ENCODE measurements around the gene LAMTOR1.

Gene LAMTOR1

DNA sequence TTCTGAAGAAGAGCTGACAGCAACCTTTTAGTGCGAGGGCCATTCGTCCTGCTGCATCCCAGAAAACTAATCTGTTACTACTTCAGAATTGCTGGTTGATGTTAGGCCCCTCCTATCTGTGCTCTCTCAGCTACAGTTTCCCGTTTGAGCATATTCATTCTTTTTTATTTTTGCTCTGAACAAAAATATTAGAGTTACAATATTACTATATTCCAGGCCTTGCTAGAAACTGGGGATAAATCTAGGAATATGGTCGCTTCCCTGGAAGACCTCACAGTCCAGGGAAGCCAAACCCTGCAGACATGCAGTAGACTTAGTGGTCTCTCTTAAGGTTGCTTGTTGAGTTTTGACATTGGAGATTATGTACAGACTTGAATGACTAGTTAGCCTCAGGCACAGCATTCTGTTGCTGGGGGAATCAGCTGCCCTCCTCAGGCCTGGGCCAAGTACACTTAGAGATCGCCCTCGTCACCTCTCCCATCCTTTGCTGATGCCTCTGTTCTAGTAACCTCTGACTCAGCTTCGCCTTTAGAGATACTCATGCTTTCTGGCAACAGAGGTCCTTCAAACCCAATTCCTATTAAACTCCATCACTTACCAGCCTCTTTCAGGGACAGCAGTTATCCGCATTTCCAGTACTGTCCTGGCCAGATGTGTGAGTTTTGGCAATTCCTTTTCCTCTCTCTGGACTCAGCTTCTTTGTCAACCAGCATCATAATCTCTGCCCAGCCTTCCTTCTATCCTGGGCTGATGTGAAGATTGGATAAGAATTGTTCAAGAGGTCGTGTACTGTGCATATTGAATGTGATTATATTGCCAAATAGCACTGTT lies 10.1 kb upstream of the LAMTOR1 start:
- Histone ChIP-seq H2AK5ac (ENCODE audit: low read length) (peak overlapping the region; percentile 7), H3K4ac (ENCODE audit: low read depth, low read length) (peak overlapping the region; percentile 39), H2BK5ac (ENCODE audit: low read depth, low read length, poor library complexity) (peak overlapping the region; percentile 1), H3K18ac (ENCODE audit: low read length) (no peak overlapping the region), H3K79me1 (ENCODE audit: low read length) (peaks cover 8% of the 10 kb centered on the region), H4K8ac (ENCODE audit: low read depth, low read length) (peak overlapping the region; percentile 80), H3K14ac (ENCODE audit: low read length) (peak overlapping the region; percentile 27), H3K9ac (ENCODE audit: low read length) (peak overlapping the region; percentile 76), H3K9me3 (ENCODE audit: insufficient read depth, low read depth, low read length) (no peaks in the 10 kb centered on the region), H4K91ac (ENCODE audit: low read depth, low read length) (peak overlapping the region; percentile 60), H3K36me3 (ENCODE audit: control insufficient read depth in 1 of 2, insufficient read depth in 2 of 2, low read length in 2 of 2) (peaks cover 6 to 17% of the 10 kb centered on the region in 2 experiments), H2AFZ (ENCODE audit: insufficient read depth, low read length, poor library complexity) (no peak overlapping the region), H3K4me2 (ENCODE audit: low read length) (peak overlapping the region; percentile 81), H2BK120ac (ENCODE audit: insufficient read depth, low read length, poor library complexity) (peak overlapping the region; percentile 26), H3K4me3 (ENCODE audit: low read depth, low read length) (peak overlapping the region; percentile 26), H3K27ac (ENCODE audit: low read depth, low read length) (peak overlapping the region; percentile 80), H4K12ac (ENCODE audit: low read depth, low read length) (peak overlapping the region; percentile 10), H3K23ac (ENCODE audit: low read length) (no peak overlapping the region), H3K4me1 (ENCODE audit: control insufficient read depth in 1 of 2, insufficient read depth in 2 of 2, low read length in 2 of 2) (peaks cover 4 to 9% of the 10 kb centered on the region in 2 experiments), H3K79me2 (ENCODE audit: control insufficient read depth, insufficient read depth, low read length, poor library complexity) (peaks cover 3% of the 10 kb centered on the region), H2BK12ac (ENCODE audit: low read length) (peak overlapping the region; percentile 12), H3K27me3 (ENCODE audit: insufficient read depth, low read length) (no peaks in the 10 kb centered on the region)
- peak; percentile 78 to 84 for DNase-seq
- WGBS (ENCODE audit: extremely low coverage, insufficient coverage, insufficient read length), result no CpG with 5 or more reads among the region's 9 CpGs

DNA sequence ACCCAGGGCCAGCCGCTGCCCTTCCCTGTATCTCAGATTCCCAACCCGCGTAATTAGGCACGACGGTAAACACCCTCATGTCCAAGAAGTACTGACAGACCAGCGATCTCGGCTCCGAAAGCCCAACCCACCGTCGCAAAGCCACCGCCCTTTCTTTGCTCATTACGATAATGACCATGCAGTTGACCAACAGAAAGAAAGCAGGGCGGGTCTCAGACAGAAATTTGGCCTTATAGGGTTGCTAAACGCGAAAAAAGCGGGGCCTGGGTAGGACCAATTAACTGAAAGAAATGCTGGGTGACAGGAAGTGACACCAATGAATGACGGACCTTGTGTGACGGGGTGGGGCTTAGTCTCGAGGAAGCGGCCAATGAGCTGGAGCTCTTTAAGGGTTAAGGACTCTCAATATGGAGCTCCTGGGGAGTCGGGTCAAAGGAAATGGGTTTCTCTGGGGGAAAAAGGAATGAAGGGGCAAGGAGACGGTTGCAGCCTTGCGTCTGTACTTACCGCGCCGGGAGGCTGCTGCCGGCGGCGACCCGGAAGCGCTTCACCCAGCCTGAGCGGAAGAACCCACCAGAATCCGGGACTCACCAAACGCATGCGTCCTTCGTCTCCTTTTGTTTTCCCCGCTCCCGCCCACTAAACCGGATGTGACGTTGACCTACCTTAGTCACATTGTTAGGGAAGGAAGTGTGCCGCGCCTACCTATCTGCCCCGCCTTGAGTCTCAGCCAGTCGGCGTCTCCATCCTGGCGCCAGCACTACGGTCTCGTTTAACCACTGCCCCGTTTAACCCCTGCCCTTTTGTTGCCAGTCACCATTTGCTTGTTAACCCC lies 9.3 kb upstream of the LAMTOR1 start, which contains the start of gene ANAPC15:
Gene ANAPC15 (minus strand): TSS at position 553 of the 835 bp plus-strand sequence. CDS start 1,419 bp downstream, outside the sequence.
- Histone ChIP-seq H3K23ac (ENCODE audit: low read length) (no peak within 1 kb of the TSS), H3K79me1 (ENCODE audit: low read length) (peaks cover 8% of the 10 kb centered on the region), H4K8ac (ENCODE audit: low read depth, low read length) (peak within 1 kb of the TSS; percentile 90), H3K18ac (ENCODE audit: low read length) (peak within 1 kb of the TSS; percentile 31), H3K79me2 (ENCODE audit: control insufficient read depth, insufficient read depth, low read length, poor library complexity) (peaks cover 3% of the 10 kb centered on the region), H3K9ac (ENCODE audit: low read length) (peak within 1 kb of the TSS; percentile 99), H3K36me3 (ENCODE audit: control insufficient read depth in 1 of 2, insufficient read depth in 2 of 2, low read length in 2 of 2) (peaks cover 9 to 19% of the 10 kb centered on the region in 2 experiments), H2BK5ac (ENCODE audit: low read depth, low read length, poor library complexity) (peak within 1 kb of the TSS; percentile 93), H4K12ac (ENCODE audit: low read depth, low read length) (peak within 1 kb of the TSS; percentile 69), H2AFZ (ENCODE audit: insufficient read depth, low read length, poor library complexity) (peak within 1 kb of the TSS; percentile 62), H2BK12ac (ENCODE audit: low read length) (peak within 1 kb of the TSS; percentile 12), H3K27me3 (ENCODE audit: insufficient read depth, low read length) (no peaks in the 10 kb centered on the region), H2AK5ac (ENCODE audit: low read length) (peak within 1 kb of the TSS; percentile 56), H3K4me1 (ENCODE audit: control insufficient read depth in 1 of 2, insufficient read depth in 2 of 2, low read length in 2 of 2) (peaks cover 4 to 9% of the 10 kb centered on the region in 2 experiments), H3K4ac (ENCODE audit: low read depth, low read length) (peak within 1 kb of the TSS; percentile 73), H3K14ac (ENCODE audit: low read length) (peak within 1 kb of the TSS; percentile 73), H3K4me2 (ENCODE audit: low read length) (peak within 1 kb of the TSS; percentile 88), H3K4me3 (ENCODE audit: low read depth, low read length) (peak within 1 kb of the TSS; percentile 82), H3K9me3 (ENCODE audit: insufficient read depth, low read depth, low read length) (no peaks in the 10 kb centered on the region), H2BK120ac (ENCODE audit: insufficient read depth, low read length, poor library complexity) (peak within 1 kb of the TSS; percentile 83), H4K91ac (ENCODE audit: low read depth, low read length) (peak within 1 kb of the TSS; percentile 89), H3K27ac (ENCODE audit: low read depth, low read length) (peak within 1 kb of the TSS; percentile 88)
- no CpG with 5 or more reads among the region's 49 CpGs for WGBS (ENCODE audit: extremely low coverage, insufficient coverage, insufficient read length)
- DNase-seq, result peak; percentile 100

GRCh38 chr11:72111300-72112142 lies 8.4 kb upstream of the LAMTOR1 start:
- peak overlapping the region; percentile 80 for H3K9ac ChIP-seq (ENCODE audit: low read length)
- peaks cover 8% of the 10 kb centered on the region for H3K79me1 ChIP-seq (ENCODE audit: low read length)
- H2AK5ac ChIP-seq (ENCODE audit: low read length), result peak overlapping the region; percentile 56
- peak overlapping the region; percentile 88 for H3K4me2 ChIP-seq (ENCODE audit: low read length)
- no peak for DNase-seq
- H3K27me3 ChIP-seq (ENCODE audit: insufficient read depth, low read length), result no peaks in the 10 kb centered on the region
- peak overlapping the region; percentile 65 for H3K4me3 ChIP-seq (ENCODE audit: low read depth, low read length)
- H3K4ac ChIP-seq (ENCODE audit: low read depth, low read length), result peak overlapping the region; percentile 73
- no peaks in the 10 kb centered on the region for H3K9me3 ChIP-seq (ENCODE audit: insufficient read depth, low read depth, low read length)
- H3K36me3 ChIP-seq (ENCODE audit: control insufficient read depth in 1 of 2, insufficient read depth in 2 of 2, low read length in 2 of 2), result peaks cover 9 to 21% of the 10 kb centered on the region in 2 experiments
- H4K91ac ChIP-seq (ENCODE audit: low read depth, low read length), result peak overlapping the region; percentile 77
- no peak overlapping the region for H3K18ac ChIP-seq (ENCODE audit: low read length)
- no peak overlapping the region for H3K23ac ChIP-seq (ENCODE audit: low read length)
- WGBS (ENCODE audit: extremely low coverage, insufficient coverage, insufficient read length), result no CpG with 5 or more reads among the region's 10 CpGs
- H4K8ac ChIP-seq (ENCODE audit: low read depth, low read length), result peak overlapping the region; percentile 67
- H2BK120ac ChIP-seq (ENCODE audit: insufficient read depth, low read length, poor library complexity), result peak overlapping the region; percentile 74
- peak overlapping the region; percentile 33 for H3K14ac ChIP-seq (ENCODE audit: low read length)
- peaks cover 4 to 9% of the 10 kb centered on the region in 2 experiments for H3K4me1 ChIP-seq (ENCODE audit: control insufficient read depth in 1 of 2, insufficient read depth in 2 of 2, low read length in 2 of 2)
- H4K12ac ChIP-seq (ENCODE audit: low read depth, low read length), result peak overlapping the region; percentile 65
- peak overlapping the region; percentile 88 for H3K27ac ChIP-seq (ENCODE audit: low read depth, low read length)
- peaks cover 3% of the 10 kb centered on the region for H3K79me2 ChIP-seq (ENCODE audit: control insufficient read depth, insufficient read depth, low read length, poor library complexity)
- H2AFZ ChIP-seq (ENCODE audit: insufficient read depth, low read length, poor library complexity), result peak overlapping the region; percentile 62
- no peak overlapping the region for H2BK12ac ChIP-seq (ENCODE audit: low read length)
- H2BK5ac ChIP-seq (ENCODE audit: low read depth, low read length, poor library complexity), result peak overlapping the region; percentile 41

All from trophoblast cell (in vitro differentiated cells and primary cell).